WTC11 (cell line): ENCODE data around the gene GLT8D2. TPM values are rescaled to one million over a fixed set of nuclear protein-coding genes. Genes with fewer than 3 reads are reported as not detected.
A peak's percentile ranks its signal among the peaks of the same experiment; 100 is the strongest.

Experiments
- CREM ChIP-seq: sonication (generic); formaldehyde crosslinking; IDR thresholded peaks from 2 replicates; pipeline ENCODE4 v1.8.1; 2022; ENCODE audit warnings: mild to moderate bottlenecking, missing genetic modification reagents, moderate library complexity
- FOXP4 ChIP-seq: sonication (generic); formaldehyde crosslinking; IDR thresholded peaks from 2 replicates; pipeline ENCODE4 v1.8.0; 2022; ENCODE audit warnings: mild to moderate bottlenecking, missing genetic modification reagents
- GABPB1 ChIP-seq: sonication (generic); formaldehyde crosslinking; IDR thresholded peaks from 2 replicates; pipeline ENCODE4 v1.8.1; 2023; ENCODE audit warnings: mild to moderate bottlenecking, missing genetic modification reagents
- GRHL2 ChIP-seq: fragments of 250-450 bp; sonication (Bioruptor Pico); IDR thresholded peaks from 2 replicates; pipeline ENCODE4 v1.8.0; 2022; ENCODE audit warnings: mild to moderate bottlenecking, moderate library complexity; ENCODE audit not compliant: insufficient replicate concordance, severe bottlenecking
- KAT7 ChIP-seq: sonication (generic); formaldehyde crosslinking; IDR thresholded peaks from 2 replicates; pipeline ENCODE4 v1.8.1; 2023; ENCODE audit warnings: missing genetic modification reagents, mild to moderate bottlenecking, borderline replicate concordance
- MLX ChIP-seq: sonication (generic); formaldehyde crosslinking; IDR thresholded peaks from 2 replicates; pipeline ENCODE4 v1.8.1; 2023; ENCODE audit warnings: mild to moderate bottlenecking, missing genetic modification reagents, moderate library complexity
- NFE2L1 ChIP-seq: sonication (generic); formaldehyde crosslinking; IDR thresholded peaks from 2 replicates; pipeline ENCODE4 v1.8.1; 2023; ENCODE audit warnings: missing genetic modification reagents
- NFYB ChIP-seq: sonication (generic); formaldehyde crosslinking; conservative IDR thresholded peaks from 2 replicates; pipeline ENCODE4 v1.8.0; 2022; ENCODE audit warnings: low read depth, missing genetic modification reagents
- NR1H2 ChIP-seq: sonication (generic); formaldehyde crosslinking; IDR thresholded peaks from 2 replicates; pipeline ENCODE4 v1.9.0; 2021; ENCODE audit warnings: mild to moderate bottlenecking, moderate library complexity, missing genetic modification reagents
- RELA ChIP-seq: sonication (generic); formaldehyde crosslinking; IDR thresholded peaks from 2 replicates; pipeline ENCODE4 v1.8.1; 2022; ENCODE audit warnings: missing genetic modification reagents, mild to moderate bottlenecking, borderline replicate concordance
- SOX15 ChIP-seq: fragments of 250-450 bp; sonication (Bioruptor Pico); IDR thresholded peaks from 2 replicates; pipeline ENCODE4 v1.9.0; 2021; ENCODE audit warnings: mild to moderate bottlenecking
- TEAD1 ChIP-seq: sonication (generic); formaldehyde crosslinking; IDR thresholded peaks from 2 replicates; pipeline ENCODE4 v1.8.0; 2022; ENCODE audit warnings: mild to moderate bottlenecking, missing genetic modification reagents
- TP53 ChIP-seq: sonication (generic); formaldehyde crosslinking; IDR thresholded peaks from 2 replicates; pipeline ENCODE4 v1.8.1; 2023; ENCODE audit warnings: mild to moderate bottlenecking, missing genetic modification reagents
- USF1 ChIP-seq: sonication (generic); formaldehyde crosslinking; IDR thresholded peaks from 2 replicates; pipeline ENCODE4 v1.8.0; 2022; ENCODE audit warnings: mild to moderate bottlenecking, missing genetic modification reagents
- ZNF263 ChIP-seq: sonication (generic); formaldehyde crosslinking; IDR thresholded peaks from 2 replicates; pipeline ENCODE4 v1.8.1; 2022; ENCODE audit warnings: low read depth, mild to moderate bottlenecking, moderate library complexity, missing genetic modification reagents
- ZNF416 ChIP-seq: fragments of 250-450 bp; sonication (Bioruptor Pico); IDR thresholded peaks from 2 replicates; pipeline ENCODE4 v1.9.0; 2021; ENCODE audit warnings: mild to moderate bottlenecking, inconsistent platforms
- ZNF425 ChIP-seq: fragments of 250-450 bp; sonication (Bioruptor Pico); conservative IDR thresholded peaks from 2 replicates; pipeline ENCODE4 v1.9.0; 2021; ENCODE audit warnings: mild to moderate bottlenecking
- total RNA-seq: library from RNA; stranded (reverse); gene quantifications from 3 replicates; pipeline ENCODE4 v1.2.3, GENCODE V29; 2021
- TF ChIP-seq, protein P1 (sequence below): sonication (generic); formaldehyde crosslinking; IDR thresholded peaks from 2 replicates; pipeline ENCODE4 v1.8.0; 2023; ENCODE audit warnings: missing genetic modification reagents, mild to moderate bottlenecking, borderline replicate concordance
- TF ChIP-seq, protein P2 (sequence below): sonication (generic); formaldehyde crosslinking; IDR thresholded peaks from 2 replicates; pipeline ENCODE4 v1.8.1; 2023; ENCODE audit warnings: mild to moderate bottlenecking, missing genetic modification reagents, borderline replicate concordance

The GLT8D2 gene
- total RNA-seq, 1 experiment from 2014 or later = 4.5 TPM

- TF ChIP-seq MLX (CRISPR knock-in tag) (0 out of 2 replicates have a peak, but pooled peaks have one; percentile 61), RELA (CRISPR knock-in tag) (no peak), ZNF263 (peak; percentile 58; the same call in 1 of the 2 replicates), NFE2L1 (CRISPR knock-in tag) (peak; percentile 10; the same call in 1 of the 2 replicates), ZNF425 (CRISPR knock-in tag) (no peak), CREM (peak; percentile 65; the same call in 1 of the 2 replicates), NR1H2 (CRISPR knock-in tag) (no peak), KAT7 (CRISPR knock-in tag) (peak; percentile 68; the same call in 1 of the 2 replicates), NFYB (peak; percentile 86), GABPB1 (CRISPR knock-in tag) (peak; percentile 88), USF1 (peak; percentile 99), TP53 (peak; percentile 70; the same call in 1 of the 2 replicates), SOX15 (CRISPR knock-in tag) (no peak), GRHL2 (CRISPR knock-in tag) (no peak), TEAD1 (peak; percentile 3), ZNF416 (CRISPR knock-in tag) (peak; percentile 64; the same call in 1 of the 2 replicates), FOXP4 (CRISPR knock-in tag) (peak; percentile 81; the same call in 1 of the 2 replicates)
- TF ChIP-seq, protein P1, sequence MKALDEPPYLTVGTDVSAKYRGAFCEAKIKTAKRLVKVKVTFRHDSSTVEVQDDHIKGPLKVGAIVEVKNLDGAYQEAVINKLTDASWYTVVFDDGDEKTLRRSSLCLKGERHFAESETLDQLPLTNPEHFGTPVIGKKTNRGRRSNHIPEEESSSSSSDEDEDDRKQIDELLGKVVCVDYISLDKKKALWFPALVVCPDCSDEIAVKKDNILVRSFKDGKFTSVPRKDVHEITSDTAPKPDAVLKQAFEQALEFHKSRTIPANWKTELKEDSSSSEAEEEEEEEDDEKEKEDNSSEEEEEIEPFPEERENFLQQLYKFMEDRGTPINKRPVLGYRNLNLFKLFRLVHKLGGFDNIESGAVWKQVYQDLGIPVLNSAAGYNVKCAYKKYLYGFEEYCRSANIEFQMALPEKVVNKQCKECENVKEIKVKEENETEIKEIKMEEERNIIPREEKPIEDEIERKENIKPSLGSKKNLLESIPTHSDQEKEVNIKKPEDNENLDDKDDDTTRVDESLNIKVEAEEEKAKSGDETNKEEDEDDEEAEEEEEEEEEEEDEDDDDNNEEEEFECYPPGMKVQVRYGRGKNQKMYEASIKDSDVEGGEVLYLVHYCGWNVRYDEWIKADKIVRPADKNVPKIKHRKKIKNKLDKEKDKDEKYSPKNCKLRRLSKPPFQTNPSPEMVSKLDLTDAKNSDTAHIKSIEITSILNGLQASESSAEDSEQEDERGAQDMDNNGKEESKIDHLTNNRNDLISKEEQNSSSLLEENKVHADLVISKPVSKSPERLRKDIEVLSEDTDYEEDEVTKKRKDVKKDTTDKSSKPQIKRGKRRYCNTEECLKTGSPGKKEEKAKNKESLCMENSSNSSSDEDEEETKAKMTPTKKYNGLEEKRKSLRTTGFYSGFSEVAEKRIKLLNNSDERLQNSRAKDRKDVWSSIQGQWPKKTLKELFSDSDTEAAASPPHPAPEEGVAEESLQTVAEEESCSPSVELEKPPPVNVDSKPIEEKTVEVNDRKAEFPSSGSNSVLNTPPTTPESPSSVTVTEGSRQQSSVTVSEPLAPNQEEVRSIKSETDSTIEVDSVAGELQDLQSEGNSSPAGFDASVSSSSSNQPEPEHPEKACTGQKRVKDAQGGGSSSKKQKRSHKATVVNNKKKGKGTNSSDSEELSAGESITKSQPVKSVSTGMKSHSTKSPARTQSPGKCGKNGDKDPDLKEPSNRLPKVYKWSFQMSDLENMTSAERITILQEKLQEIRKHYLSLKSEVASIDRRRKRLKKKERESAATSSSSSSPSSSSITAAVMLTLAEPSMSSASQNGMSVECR = peak; percentile 82; the same call in 1 of the 2 replicates
- TF ChIP-seq, protein P2, sequence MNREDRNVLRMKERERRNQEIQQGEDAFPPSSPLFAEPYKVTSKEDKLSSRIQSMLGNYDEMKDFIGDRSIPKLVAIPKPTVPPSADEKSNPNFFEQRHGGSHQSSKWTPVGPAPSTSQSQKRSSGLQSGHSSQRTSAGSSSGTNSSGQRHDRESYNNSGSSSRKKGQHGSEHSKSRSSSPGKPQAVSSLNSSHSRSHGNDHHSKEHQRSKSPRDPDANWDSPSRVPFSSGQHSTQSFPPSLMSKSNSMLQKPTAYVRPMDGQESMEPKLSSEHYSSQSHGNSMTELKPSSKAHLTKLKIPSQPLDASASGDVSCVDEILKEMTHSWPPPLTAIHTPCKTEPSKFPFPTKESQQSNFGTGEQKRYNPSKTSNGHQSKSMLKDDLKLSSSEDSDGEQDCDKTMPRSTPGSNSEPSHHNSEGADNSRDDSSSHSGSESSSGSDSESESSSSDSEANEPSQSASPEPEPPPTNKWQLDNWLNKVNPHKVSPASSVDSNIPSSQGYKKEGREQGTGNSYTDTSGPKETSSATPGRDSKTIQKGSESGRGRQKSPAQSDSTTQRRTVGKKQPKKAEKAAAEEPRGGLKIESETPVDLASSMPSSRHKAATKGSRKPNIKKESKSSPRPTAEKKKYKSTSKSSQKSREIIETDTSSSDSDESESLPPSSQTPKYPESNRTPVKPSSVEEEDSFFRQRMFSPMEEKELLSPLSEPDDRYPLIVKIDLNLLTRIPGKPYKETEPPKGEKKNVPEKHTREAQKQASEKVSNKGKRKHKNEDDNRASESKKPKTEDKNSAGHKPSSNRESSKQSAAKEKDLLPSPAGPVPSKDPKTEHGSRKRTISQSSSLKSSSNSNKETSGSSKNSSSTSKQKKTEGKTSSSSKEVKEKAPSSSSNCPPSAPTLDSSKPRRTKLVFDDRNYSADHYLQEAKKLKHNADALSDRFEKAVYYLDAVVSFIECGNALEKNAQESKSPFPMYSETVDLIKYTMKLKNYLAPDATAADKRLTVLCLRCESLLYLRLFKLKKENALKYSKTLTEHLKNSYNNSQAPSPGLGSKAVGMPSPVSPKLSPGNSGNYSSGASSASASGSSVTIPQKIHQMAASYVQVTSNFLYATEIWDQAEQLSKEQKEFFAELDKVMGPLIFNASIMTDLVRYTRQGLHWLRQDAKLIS (CRISPR knock-in tag) = 0 out of 2 replicates have a peak, but pooled peaks have one; percentile 84
These were observed 84.1 kb downstream of the GLT8D2 start, which contains the start of gene TDG (continued) for GRCh38 chr12:103965590-103966504.
